Caki2 (cell line): ENCODE data around the gene FSHR. TPM values are rescaled to one million over a fixed set of nuclear protein-coding genes. Genes with fewer than 3 reads are reported as not detected.

ENCODE experiments used
- DNase-seq: peaks from one replicate; pipeline ENCODE4 v3.0.0-alpha.2; 2015; ENCODE audit warnings: low read depth
- in situ Hi-C: cut with HindIII; loops from 2 replicates; pipeline ENCODE4 v1.10.0; 2016; ENCODE audit warnings: low sequenced_read_pairs, low pct_unique_long_range_greater_than_20kb, mixed read lengths
- total RNA-seq: library from RNA; depleted of rRNA; stranded (reverse); fragments of >200 nt; shearing (Covaris generic); gene quantifications from 2 replicates; pipeline ENCODE4 v1.2.3, GENCODE V29; 2014; ENCODE audit warnings: low replicate concordance

FSHR gene
- total RNA-seq, 1 experiment from 2014 or later: not detected

DNA sequence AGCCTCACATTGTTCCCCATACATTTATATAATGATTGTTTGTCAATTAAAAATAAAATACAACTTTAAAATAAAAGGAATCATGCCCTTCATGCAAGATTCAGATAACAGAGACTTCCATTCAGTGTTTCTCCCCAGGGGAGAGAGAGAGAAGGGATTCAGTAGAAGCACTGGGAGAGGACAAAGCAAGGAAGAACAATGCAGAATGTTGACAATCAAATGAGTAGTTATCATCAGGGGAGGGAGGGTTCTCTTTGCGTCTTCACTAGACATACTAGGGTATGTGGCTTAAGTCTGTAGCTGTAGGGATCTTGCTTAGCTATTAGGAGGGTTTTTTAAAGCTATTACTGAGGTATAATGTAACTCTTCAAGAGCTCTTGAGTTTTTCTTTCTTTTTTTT, 30.7 kb downstream of the FSHR start:
- in situ Hi-C loops: no loop called here
- DNase-seq: no peak

- in situ Hi-C loops: no loop called here
- DNase-seq: no peak
Measured at GRCh38 chr2:49122107-49122506, 32.2 kb downstream of the FSHR start.

DNA sequence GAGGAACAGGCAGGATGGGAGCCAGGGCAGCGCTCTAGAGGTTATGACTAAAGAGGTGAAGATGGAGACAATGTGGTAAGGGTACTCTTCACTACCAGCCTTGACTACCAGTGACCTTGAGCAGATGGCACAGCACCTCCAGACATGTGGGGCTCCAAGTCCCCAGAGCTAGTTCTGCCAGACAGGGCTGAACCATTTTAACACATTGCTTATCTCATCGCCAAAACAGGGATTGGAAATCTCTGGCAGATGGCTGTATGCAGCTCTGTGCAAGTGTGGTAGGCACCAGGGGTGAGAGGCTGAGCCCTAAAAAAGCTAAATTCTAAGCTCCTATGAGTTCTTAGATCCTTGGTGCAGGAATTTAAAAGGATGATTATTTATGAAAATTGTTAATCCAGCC, 41.3 kb downstream of the FSHR start:
- no peak for DNase-seq
- in situ Hi-C loops: no loop called here

- in situ Hi-C loops: no loop called here
- DNase-seq: no peak
Measured at GRCh38 chr2:49111456-49111855, 42.9 kb downstream of the FSHR start.

- DNase-seq: no peak
- in situ Hi-C loops: no loop called here
Measured at GRCh38 chr2:49111006-49111405, 43.3 kb downstream of the FSHR start.

- in situ Hi-C loops: no loop called here
- DNase-seq: no peak
Measured at GRCh38 chr2:49110571-49110970, 43.7 kb downstream of the FSHR start.

- in situ Hi-C loops: no loop called here
- DNase-seq: no peak
Measured at GRCh38 chr2:49108851-49109250, 45.5 kb downstream of the FSHR start.

GRCh38 chr2:49108436-49108835, 45.9 kb downstream of the FSHR start:
- in situ Hi-C loops: no loop called here
- no peak for DNase-seq

DNA sequence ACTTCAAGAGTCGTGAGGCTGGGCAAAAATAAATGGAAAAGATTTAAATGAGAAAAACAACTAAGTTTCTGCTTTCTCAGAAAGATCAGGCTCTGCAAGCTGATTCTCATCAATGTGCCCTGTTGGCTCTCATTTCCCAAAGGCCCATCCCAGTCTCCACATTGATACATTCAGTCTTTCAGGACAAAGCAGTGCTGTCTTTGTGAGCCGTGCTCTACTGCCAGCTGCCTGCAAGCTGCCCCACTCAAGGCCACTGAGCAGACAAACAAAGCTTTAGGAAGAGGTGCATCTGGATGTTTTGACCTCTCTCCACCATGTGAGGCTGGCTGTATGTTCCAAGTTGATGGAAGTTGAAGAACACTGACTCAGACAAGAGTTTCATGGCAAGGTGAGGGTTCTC, 48.8 kb downstream of the FSHR start:
- no peak for DNase-seq
- in situ Hi-C loops: no loop called here

- in situ Hi-C loops: no loop called here
- no peak for DNase-seq
Measured at GRCh38 chr2:49102146-49102545, 52.2 kb downstream of the FSHR start.

- in situ Hi-C loops: no loop called here
- no peak for DNase-seq
Measured at GRCh38 chr2:49080681-49081080, 73.6 kb downstream of the FSHR start.

DNA sequence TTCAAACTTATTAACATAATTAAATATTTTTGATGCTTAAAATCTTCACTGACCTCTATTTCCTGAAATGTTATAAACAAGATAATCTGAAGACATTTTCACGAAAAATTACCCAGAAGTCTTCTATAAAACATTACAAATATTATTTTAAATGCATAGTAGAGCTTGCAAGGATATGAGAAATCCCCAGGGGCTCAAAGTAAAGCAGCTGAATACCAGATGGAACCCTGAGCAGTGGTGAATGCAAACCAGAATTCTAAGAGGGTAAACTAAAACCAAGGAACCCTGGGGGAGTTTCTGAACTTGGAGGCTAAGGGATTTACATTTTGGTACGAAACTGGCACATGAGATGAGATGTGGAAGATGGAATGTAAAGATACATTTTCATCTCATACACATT, 83.6 kb downstream of the FSHR start:
- in situ Hi-C loops: no loop called here
- DNase-seq: no peak

GRCh38 chr2:49069829-49070228, 84.5 kb downstream of the FSHR start:
- in situ Hi-C loops: no loop called here
- no peak for DNase-seq

- no peak for DNase-seq
- in situ Hi-C loops: no loop called here
Measured at GRCh38 chr2:49068613-49069012, 85.7 kb downstream of the FSHR start.

- in situ Hi-C loops: no loop called here
- DNase-seq: no peak
Measured at GRCh38 chr2:49067971-49068370, 86.3 kb downstream of the FSHR start.

- in situ Hi-C loops: no loop called here
- DNase-seq: no peak
Measured at GRCh38 chr2:49053156-49053555, 101.2 kb downstream of the FSHR start.

DNA sequence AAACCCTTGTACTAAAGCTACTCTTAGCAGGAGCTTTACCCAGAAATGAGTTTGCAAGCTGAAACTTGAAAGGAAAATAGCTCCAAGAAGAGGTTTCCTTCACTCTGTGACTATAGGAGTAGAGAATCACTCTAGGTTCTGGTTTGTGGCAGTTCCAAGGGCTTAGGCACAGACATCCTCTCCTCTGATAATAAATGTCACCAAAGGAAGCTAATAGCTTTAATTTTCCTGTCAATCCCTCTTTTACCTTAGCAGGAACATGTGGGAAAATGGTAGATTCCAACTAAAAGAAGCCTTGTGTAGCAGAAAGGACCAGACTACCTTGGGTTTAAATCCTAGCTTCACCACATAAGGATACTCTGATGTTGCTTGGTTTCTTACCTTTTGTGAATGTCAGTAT, 104.0 kb downstream of the FSHR start:
- no peak for DNase-seq
- in situ Hi-C loops: no loop called here

DNA sequence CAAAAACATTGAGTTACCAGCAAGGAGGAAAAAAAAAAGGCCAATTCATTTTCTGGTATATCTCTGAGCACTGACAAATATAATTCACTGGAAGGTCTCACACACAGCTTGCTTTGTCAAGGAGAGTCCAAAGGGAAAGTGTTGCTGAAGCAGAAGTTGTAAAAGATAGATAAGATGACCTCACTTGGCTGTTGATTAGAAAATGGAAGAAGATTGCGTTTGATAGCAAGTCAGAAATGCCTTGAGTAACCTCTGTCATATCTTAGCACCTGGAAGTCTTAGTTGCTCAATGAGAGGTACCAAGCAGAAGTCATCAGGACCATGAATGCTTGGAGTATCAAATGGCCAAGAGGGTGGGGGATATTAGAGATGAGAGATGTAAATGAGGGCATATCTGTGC, 105.2 kb downstream of the FSHR start:
- in situ Hi-C loops: no loop called here
- DNase-seq: no peak

- in situ Hi-C loops: no loop called here
- DNase-seq: no peak
Measured at GRCh38 chr2:49045083-49045482, 109.2 kb downstream of the FSHR start.

GRCh38 chr2:49044350-49045079, 109.8 kb downstream of the FSHR start:
- in situ Hi-C loops: no loop called here
- no peak for DNase-seq
